Hematopoietic multipotent progenitor cell treated with erythropoietin and hydrocortisone succinate and interleukin-3 and kit ligand, for 6 days (in vitro differentiated cells): ENCODE results near the gene PCARE.

Source experiments
- DNase-seq: peaks from one replicate; pipeline ENCODE4 v3.0.0-alpha.2; 2015

PCARE gene

DNA sequence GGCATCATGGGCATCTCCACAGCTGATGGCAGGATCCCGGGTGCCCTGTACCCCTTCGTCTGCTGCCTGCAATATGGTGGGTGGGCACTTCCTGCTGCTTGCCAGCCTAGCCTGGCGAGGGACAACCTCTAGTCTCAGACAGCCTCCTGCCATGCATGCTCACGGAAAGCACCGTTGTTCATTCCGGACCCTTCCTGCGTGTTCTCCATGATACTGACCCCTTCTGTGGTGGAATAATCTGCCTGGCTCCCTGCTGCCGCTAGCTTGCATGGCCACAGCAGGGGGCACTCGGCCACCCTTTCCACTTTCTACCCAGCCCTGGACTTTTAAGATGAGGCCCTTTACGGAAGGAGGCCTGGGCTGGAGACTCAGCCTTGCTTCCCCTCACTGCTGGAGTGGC is 12.0 kb downstream of the PCARE start:
- DNase-seq: no peak

DNA sequence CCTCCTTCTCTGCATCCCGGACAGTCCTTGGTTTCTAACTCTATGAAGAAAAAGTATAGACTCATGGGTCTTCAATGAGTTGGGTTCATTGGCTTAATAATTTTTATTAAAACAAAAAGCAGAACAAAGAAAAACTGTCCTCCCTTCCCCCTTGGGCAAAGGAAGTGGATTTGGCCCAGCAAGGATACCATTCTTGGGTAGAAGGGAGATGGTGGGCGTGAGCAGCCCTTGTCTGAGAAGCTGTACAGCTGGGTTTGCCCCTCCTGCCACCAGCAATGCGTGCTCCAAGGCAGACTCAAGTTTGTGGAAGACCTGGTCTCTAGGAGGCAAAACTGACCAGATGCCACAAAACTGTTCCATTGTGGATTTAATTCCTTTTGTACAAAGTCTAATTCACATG is 12.7 kb downstream of the PCARE start:
- no peak for DNase-seq

DNA sequence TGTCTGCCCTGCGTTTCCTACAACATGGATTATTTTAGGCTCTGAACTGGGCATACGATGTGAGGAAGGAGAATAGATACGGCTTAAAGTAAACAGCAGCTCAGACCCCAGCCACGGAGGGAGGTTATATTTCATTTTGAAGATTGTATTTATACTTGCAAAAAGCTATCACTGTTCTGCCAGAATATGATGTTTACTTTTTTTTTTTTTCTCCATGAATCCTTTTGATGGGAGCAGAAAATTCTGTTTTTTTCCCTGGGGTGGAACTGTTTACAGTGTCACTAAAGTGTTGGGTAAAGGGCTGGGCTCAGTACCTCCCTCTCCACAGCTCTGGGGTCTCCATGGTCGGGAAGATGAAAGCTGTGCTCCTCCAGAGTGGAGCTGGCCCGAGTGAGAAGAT is 13.1 kb downstream of the PCARE start:
- no peak for DNase-seq

DNA sequence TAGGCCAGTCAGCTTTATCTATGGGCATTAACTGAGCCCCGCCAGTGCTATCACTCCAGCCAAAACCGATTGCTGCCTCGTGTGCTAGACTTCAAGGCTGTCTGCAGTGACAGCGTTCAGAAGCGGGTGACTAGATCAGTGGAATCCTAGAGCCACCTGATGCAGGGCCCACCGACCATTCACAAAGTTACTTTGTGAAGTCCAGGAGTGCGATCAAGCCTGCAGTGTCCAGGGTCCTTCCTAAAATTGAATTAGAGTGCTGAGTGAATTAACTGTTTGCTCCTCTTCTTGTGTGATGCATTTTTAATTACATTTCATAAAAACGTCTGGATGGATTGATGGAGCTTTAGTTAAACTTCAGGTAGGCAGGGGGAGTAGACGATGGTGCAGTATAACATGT is 13.9 kb downstream of the PCARE start:
- DNase-seq: no peak

DNA sequence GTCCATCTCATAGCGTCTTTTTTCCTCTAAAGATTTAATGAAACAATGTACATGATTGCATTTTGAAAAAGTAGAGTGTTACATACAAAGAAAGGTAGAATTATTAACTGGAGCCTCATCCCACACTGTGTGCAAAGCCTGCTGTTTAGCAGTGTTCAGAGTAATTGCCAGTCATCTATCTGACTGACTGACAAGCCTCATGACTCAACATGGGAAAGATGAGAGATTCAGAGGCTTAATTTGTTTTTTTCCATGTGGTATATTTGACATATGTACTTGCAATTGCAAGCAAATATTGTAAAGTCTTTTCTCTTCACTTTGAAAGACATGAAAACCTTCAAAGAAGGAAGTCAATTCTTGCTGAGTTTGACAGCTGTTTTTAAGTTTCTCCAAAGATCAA is 14.7 kb downstream of the PCARE start:
- DNase-seq: no peak

DNA sequence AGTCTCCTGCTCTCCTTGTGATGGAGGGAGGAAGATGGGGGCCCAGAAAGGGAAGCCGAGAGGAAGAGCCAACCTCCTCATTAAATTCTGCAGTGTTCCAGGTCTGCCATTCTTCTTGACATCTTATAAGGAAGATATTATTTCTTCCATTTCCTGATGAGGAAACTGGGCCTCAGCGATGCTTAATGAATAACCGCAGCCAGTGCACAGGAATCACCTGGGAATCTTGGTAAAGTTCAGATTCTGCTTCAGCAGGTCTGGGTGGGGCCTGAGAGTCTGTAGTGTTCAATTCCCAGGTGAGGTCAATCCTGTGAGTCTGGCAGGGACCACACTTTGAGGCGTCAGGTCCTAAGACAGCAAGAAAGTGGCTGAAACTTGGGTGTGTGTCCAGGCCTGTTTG is 17.3 kb downstream of the PCARE start:
- DNase-seq: no peak

DNA sequence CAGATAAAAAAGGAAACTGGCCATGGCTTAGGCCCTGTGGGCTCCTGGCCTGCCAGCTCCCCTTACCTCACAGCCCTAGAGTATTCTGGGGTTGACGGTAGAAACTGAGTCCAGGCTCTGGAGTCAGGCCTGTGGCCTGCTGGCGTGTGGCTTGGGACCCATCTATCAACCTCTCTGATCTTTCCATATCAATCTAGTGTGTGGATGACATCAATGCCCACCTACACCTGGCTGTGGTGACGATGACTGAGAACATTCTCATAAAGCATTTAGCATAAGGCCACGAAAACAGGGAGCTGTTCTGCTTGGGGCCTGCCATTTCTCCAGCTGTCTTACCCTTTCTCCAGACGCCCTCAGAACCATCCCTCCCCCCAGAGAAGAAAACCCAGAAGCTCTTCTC is 17.9 kb downstream of the PCARE start:
- DNase-seq: no peak

DNA sequence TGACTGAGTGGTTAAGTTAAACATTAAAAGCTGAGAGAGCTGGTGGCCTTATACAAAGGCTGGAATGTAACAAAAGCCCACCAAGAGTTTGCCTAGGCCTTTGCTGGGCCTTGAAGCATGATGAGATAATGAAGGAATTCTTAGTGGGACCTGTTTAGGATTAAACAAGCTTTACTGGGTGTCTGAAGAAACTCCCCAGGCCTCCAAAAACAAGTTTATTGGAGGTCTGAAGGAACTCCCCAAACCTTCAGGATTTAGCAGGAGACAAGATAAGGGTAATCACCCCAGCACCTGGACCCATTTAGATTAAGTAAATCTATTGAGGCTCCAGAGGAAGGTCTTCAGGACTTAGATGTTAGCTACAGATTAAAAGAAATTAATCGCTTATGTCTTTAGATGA is 18.7 kb downstream of the PCARE start:
- no peak for DNase-seq

DNA sequence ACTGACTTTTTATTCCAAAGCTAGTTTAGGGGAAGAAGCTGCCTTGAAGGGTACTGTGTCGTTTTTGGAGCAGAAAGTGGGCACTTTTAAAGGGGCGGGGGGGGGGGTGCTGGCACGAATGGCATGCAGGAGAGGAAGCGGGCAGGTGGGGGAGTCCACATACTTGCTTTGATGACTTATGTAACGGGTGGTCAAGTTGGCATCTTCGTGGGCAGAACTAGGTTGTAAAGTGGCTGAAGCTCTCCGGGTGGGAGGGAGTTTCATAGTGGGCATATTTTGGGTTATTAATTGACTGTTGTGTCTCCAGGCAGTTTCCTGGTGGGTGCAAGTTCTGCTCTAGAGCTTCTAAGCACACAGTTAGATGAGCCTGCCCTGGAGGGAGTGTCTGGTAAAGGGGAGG is 19.9 kb downstream of the PCARE start:
- no peak for DNase-seq

DNA sequence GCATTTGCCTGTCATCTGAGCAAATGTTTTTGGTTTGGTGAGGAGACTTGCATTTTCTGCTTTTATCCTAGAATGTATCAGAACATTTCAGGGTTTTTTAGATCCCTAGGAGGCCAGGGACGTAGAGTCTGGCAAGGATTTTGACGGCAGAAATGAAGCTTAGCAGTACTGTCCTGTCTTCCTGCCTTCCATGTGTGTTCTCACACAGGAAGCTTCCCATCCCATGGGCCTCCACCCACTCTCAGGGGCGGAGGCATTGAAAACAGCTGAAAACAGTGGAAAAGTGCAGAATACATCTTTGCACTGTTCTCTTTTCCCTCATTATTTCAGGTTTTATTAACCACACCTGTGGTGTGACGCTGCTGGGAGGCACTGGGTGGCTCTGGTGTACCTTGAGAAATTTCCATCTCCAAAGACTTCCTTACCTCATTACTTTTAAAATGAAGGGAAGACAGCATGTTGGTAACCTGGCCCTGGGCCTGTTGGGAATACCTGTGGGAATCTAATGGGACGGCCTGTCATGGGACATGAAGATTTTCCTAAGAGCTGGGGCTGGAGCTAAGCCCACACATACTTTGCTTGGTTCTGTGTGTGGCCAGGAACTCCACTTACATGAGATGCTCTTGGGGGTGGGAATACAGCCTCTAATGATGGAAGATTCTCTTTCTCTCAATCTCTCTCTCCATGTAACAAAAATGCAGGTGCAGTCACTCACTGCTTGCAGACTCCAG is 20.5 kb downstream of the PCARE start:
- no peak for DNase-seq

DNA sequence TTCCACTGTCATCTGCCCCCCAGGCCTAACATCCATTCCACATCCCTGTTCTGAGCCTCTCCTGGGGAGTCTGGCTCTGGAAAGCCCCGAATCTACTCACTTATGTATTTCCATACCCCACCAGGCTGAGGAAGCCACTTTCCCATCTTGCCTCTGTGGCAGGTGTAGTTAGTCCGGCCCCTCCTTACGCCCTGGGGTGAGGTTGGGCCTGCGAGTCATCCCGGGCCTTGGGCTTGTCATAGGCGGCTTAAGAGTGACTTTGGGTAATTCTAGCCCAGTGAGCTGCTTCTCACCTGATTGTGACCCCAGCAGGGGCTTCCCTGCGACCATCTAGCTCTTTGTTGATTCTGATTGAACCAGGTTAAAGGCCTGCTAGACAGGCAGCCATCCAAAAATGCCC is 21.1 kb downstream of the PCARE start:
- no peak for DNase-seq

DNA sequence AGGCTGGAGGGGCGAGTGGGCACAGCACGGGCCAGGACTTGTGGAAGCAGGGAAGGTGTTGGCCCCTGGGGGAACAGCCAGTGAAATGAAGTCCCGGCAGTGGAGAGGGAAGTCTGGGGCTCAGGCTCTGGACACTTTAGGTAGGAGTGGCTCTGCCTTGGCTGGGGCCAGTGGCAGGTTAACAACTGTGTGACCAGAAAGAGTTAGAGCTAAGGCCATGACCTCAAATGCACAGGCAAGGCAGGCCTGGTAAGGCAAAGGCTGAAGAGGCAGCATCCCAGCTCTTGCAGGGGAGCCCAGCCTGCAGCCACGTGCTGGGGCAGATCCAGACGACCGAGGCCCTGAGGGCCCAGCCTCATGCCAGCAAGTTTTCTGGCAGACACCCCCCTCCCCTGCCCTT is 21.5 kb downstream of the PCARE start:
- no peak for DNase-seq

DNA sequence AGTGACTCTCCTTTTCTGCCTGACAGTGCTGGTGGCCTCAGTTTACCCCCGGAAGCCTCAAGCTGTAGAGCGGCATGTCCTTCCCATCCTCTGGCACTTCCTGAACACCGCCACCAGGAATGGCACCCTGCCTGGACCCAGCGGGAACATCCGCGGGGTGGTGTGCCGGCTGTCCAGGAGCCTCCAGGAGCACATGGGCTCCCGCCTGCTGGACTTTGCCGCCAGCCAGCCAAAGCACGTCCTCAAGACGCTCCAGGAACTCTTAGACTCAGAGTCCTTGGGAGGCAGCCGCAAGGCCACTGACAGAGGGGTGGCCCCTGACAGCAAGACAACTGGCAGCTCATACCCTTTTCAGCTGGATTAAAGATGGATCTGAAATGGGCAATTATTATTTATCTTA is 22.6 kb downstream of the PCARE start:
- no peak for DNase-seq

DNA sequence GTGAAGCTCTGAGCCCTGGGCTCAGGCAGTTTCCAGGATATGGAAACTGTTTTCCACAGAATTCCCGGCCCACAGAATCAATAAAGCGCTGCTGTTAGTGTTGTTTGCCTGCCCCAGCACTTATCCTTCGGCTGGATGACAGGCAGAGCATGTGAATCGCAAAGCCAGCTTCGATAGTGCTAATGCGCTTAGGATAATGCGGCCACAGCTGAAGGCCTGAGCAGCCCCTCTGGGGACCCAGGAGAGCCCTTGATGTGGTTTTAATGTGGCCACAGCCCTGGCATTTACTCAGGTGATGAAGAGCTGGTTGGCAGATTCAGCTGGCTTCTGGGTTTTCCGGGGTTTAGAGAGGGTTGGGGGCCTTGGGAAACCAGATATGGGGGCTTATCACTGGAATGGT is 23.7 kb downstream of the PCARE start:
- no peak for DNase-seq

DNA sequence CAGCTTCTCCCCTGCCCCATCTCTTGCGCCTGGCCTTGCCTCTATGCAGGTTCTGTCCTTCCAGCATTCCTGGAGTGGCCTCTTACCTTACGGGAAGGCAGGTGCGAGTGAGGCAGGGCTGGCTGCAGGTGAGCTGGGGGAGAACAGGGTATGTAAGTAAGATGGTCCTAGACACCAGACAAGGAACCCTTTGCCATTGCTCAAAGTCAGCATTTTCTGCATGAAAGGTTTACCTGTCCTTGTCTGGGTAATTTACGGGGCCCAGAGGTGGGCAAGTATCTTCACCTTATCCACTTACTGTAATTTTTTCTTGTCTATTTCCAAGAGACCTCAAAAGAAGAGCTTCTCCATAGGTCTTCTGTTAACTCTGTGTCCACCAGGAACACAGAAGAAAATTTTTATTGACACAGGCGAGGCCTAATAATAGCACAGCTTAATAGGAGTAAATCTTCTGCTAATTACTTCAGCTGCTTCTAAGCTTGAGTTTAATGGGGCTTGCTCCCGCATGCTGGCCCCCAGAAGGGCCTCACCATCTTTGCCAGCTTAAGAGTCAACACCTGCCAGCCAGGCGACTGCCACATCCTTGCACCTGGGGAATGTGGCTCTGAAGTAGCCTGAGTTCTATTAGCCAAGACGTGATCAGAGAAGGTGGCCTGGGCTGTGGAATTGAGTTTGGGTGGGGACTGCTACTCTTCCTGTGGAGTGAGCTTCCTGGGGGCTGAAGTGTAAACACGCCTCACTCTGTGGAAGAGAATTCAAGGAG is 27.1 kb downstream of the PCARE start:
- no peak for DNase-seq

DNA sequence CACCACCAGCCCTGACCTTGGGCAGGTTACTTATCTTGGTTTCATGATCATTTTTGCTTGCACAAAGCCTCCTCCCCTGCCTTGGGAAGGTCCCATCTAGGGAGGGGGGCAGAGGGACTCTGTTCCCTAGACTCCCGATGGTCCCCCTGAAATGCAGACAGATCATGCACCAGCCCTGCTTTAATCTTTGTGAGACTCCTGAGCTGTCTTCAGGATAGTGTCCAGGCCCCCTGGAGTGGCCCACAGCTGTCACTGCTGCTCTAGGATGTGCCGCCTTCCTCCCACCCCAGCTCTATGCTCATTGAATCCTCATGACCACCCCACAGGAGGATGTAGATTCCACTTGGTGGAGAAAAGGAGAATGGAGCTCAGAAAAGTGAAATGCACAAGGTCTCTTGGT is 28.0 kb downstream of the PCARE start:
- no peak for DNase-seq

DNA sequence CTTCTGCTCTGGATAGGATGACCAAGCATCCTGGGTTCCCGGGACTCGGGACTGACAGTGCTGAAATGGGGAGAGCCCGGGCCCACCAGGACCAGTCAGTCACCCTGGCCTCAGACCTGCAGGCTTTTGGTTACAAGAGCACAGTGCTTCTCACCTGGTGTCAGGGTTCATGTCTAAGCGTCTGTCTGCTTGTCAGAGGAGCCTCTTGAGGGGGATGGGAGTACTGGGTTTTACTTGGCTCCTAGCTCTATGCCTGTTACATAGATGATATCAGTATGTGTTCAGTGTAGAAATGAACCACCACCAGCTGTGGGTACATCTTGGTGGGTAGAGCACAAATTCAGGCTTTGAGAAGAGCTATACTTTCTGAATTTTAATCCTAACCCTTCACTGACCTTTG is 29.9 kb downstream of the PCARE start:
- no peak for DNase-seq

DNA sequence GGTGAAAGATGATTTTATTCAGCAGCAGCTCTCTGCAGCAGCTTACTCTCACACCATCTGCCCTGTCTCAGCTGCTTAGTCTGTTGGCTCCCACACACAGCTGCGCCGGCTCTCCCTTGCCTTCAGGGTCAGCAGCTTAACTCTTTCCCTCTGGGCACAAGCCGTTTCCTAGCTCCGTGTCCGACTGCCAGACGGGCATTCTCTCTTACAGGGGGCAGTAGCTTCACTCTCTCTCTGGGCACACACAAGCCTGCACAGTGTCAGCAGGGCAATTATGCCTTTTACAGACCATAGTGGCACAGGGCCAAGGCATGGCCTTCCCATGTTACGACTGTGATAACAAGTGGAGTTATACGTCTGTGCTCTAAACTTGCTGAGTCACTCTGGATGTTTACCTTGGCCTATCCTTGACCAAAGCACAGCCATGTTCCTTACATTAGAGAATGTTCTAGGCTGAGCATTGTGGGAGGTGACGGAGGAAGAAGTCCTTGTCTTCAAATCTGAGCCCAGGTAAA is 31.7 kb downstream of the PCARE start:
- DNase-seq: peak; percentile 32

DNA sequence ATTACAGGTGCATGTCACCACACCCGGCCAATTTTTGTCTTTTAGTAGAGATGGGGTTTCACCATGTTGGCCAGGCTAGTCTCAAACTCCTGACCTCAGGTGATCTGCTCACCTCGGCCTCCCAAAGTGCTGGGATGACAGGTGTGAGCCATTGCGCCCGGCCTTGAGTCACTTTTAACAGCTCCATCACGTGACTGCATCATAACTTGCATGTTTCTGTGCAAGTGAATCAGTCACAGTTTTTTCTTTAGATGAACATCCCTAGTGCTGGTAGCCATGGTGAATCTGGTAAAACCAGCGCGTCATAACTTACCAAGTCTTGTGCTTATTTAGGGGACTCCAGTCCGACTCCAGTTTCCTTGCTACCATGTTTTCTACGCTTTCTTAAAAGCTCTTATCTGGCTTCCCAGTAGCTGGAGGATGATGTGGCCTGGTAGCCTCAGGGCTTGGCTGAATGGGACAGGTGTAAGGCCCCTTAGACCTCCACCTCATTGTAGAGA is 33.1 kb downstream of the PCARE start:
- no peak for DNase-seq

DNA sequence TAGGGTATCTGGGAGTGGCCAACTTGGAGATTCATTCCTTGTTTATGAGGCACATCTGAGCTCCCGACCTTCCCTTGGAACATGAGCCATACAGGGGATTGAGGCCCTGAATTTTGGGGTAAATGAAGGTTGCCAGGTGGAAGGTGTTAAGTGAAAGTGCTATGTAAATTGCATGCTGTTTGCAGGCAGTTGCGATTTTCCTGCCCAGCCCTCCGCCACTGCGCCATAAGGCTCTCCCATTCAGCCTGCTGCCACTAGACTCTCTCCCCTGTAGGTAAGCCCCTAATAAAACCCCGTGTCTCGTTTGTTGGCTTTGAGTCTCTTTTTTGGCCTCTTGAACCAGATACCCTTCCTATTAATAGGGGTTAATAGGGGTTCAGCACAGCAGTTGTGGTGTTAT is 33.8 kb downstream of the PCARE start:
- DNase-seq: no peak

DNA sequence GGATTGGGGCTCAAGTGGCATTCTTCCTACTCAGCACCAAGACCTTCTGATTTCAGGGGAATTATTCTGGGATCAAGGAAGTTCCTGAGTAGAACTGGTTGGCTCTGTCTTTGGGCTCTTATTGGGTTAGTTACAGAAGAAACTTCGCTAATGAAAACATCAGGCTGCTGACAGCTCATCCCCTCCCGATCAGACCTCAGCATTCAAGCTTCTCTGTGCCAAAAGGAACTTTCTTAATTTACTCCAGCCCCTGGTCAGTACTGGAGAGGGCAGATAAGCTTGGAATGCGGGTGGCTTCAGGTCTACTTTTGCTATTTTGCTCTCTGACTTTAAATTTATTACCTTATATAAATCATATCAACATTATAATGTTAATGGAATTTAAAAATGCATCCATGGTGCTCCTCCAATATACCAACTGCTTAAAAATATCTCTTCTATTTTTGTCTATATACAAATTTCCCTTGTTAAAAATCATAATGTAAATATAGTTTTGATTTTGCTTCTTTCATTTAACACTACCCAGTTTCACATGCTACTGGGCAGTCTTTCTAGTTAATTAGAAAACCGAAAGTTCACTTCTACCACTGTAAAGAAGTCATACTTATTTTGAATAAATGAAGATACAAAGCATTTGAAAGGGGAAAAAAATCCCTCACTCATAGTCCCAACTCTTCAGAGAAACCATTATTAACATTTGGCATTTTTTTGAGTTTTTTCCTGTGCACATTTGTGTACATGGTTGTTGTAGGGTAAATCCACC is 34.4 kb downstream of the PCARE start:
- DNase-seq: no peak

DNA sequence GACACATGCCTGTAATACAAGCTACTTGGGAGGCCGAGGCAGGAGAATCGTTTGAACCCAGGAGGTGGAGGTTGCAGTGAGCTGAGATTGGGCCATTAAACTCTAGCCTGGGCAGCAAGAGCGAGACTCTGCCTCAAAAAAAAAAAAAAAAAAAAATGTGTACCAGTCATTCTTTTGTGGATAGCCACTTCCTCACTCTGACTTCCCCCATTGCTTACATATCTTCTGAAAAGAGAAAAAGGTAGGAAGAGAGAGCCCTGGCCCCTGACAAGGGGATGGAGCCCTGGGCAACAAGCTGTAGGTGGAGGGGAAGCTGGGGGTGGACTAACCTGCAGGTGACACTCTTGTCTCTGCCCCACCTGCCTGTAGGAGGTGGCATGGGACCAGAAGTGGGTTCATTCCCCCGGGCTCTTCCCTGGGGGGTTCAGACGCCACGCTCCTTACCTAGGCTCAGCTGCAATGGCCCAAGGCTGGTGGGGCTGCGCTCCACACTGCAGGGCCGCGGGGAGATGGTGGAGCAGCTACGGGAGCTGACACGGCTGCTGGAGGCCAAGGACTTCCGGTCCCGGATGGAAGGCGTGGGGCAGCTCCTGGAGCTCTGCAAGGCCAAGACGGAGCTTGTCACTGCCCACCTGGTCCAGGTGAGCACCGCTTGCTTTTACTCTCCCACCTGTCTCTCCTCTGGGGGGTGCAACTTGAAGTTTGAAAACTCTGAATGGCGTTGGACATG is 39.1 kb downstream of the PCARE start:
- peak; percentile 23 for DNase-seq

DNA sequence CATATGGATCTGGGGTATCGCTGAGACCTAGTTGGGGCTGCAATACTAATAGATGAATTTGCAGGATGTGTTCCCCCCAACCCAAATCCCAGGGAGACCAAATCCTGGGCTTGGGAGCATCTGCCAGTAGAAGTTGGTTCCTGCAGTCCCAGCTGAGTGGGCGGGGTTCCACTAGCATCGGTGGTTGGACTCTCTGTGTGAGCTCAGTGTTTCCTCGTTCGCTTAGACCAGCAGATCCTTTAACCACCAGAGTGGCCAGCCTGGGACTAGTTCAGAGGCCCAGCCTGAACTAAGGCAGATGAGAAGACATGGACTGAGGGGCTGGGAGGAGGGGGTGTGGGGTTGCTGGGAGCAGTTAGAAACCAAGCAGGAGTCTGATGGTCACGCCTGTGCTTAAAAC is 40.7 kb downstream of the PCARE start:
- no peak for DNase-seq
